Parathyroid adenoma (tissue), 2 donors: ENCODE data around the gene BACE2.

ENCODE experiments used
- H2AFZ ChIP-seq: fragments of 300-600 bp; sonication (generic); one replicate; pipeline ENCODE4 v1.7.0; 2017; ENCODE audit warnings: antibody characterized with exemption, mild to moderate bottlenecking
- H3K27ac ChIP-seq: fragments of 300-600 bp; sonication (generic); one replicate; pipeline ENCODE4 v1.7.0; 2017
- H3K27me3 ChIP-seq: fragments of 300-600 bp; sonication (generic); one replicate; pipeline ENCODE4 v1.7.0; 2017; ENCODE audit warnings: low read length; ENCODE audit not compliant: control insufficient read depth, insufficient read depth
- H3K36me3 ChIP-seq: fragments of 300-600 bp; sonication (generic); one replicate; pipeline ENCODE4 v1.7.0; 2017; ENCODE audit warnings: low read length; ENCODE audit not compliant: control insufficient read depth, insufficient read depth
- H3K4me1 ChIP-seq: fragments of 300-600 bp; sonication (generic); one replicate; pipeline ENCODE4 v1.7.0; 2017; ENCODE audit warnings: control low read depth
- H3K4me2 ChIP-seq: fragments of 300-600 bp; sonication (generic); one replicate; pipeline ENCODE4 v1.7.0; 2017; ENCODE audit warnings: low read length
- H3K4me3 ChIP-seq: fragments of 300-600 bp; sonication (generic); one replicate; pipeline ENCODE4 v1.7.0; 2017; ENCODE audit warnings: low read depth, low read length
- H3K79me2 ChIP-seq: fragments of 300-600 bp; sonication (generic); one replicate; pipeline ENCODE4 v1.7.0; 2017; ENCODE audit warnings: control low read depth
- H3K9ac ChIP-seq: fragments of 300-600 bp; sonication (generic); one replicate; pipeline ENCODE4 v1.7.0; 2017; ENCODE audit warnings: mild to moderate bottlenecking
- H3K9me3 ChIP-seq: fragments of 300-600 bp; sonication (generic); one replicate; pipeline ENCODE4 v1.7.0; 2017; ENCODE audit warnings: low read length; ENCODE audit not compliant: control insufficient read depth
- TF ChIP-seq, protein P1 (sequence below): fragments of 300-600 bp; sonication (generic); IDR thresholded peaks from one replicate; pipeline ENCODE4 v1.7.0; 2017; ENCODE audit warnings: antibody characterized with exemption, mild to moderate bottlenecking
- donor health status: primary hyperparathyroidism.

The BACE2 gene

DNA sequence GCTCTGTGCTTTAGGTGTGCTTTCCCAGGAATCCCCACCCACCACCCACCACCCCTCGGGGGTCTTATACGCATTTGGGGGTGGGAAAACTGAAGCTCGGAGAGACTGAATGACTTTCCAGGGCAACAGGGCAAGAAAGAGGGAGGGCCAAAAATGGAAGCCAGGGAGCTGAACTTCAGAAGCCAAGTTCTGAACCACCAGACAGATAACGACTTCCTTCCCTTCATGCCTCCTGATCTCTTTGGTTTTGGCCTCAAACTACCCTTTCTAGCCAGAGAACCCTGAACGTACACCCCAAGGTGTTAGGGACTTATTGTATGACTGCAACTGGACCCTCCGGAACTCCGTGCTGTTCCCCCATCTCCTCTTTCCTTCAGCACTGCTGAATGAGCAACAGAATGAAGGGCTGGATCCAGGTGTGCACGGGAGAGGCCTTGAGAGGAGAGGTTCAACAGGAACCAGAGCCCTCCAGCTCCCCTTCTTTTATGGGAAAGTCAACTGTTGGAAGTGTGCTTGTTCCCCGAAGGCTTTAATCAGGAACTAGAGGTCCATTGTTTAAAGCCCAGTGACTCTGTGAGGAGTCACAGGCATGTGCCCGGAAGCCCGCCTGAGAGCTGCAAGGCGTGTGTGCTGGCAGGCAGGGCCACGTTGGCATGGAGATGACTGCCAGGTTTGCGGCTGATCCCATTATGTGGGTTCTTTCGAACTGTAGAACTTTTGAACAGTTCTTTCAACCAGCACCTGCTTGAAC is 3.1 kb downstream of the BACE2 start:
- Histone ChIP-seq H3K27ac (no peak overlapping the region), H2AFZ (no peak overlapping the region), H3K4me2 (no peak overlapping the region), H3K36me3 (no peaks in the 10 kb centered on the region), H3K4me3 (no peak overlapping the region), H3K79me2 (peaks cover 6% of the 10 kb centered on the region), H3K4me1 (no peaks in the 10 kb centered on the region), H3K9me3 (no peaks in the 10 kb centered on the region), H3K27me3 (no peaks in the 10 kb centered on the region), H3K9ac (no peak overlapping the region)
- TF ChIP-seq, protein P1, sequence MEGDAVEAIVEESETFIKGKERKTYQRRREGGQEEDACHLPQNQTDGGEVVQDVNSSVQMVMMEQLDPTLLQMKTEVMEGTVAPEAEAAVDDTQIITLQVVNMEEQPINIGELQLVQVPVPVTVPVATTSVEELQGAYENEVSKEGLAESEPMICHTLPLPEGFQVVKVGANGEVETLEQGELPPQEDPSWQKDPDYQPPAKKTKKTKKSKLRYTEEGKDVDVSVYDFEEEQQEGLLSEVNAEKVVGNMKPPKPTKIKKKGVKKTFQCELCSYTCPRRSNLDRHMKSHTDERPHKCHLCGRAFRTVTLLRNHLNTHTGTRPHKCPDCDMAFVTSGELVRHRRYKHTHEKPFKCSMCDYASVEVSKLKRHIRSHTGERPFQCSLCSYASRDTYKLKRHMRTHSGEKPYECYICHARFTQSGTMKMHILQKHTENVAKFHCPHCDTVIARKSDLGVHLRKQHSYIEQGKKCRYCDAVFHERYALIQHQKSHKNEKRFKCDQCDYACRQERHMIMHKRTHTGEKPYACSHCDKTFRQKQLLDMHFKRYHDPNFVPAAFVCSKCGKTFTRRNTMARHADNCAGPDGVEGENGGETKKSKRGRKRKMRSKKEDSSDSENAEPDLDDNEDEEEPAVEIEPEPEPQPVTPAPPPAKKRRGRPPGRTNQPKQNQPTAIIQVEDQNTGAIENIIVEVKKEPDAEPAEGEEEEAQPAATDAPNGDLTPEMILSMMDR, result no peak

GRCh38 chr21:41175080-41175479 is 7.1 kb downstream of the BACE2 start:
- Histone ChIP-seq H2AFZ (no peak overlapping the region), H3K4me2 (no peak overlapping the region), H3K27ac (no peak overlapping the region), H3K9ac (no peak overlapping the region), H3K27me3 (no peaks in the 10 kb centered on the region), H3K4me1 (no peaks in the 10 kb centered on the region), H3K79me2 (peaks cover 6% of the 10 kb centered on the region), H3K9me3 (no peaks in the 10 kb centered on the region), H3K36me3 (no peaks in the 10 kb centered on the region), H3K4me3 (no peak overlapping the region)
- TF ChIP-seq, protein P1, result no peak

- no peak overlapping the region for H3K4me3 ChIP-seq
- no peaks in the 10 kb centered on the region for H3K27me3 ChIP-seq
- no peaks in the 10 kb centered on the region for H3K4me1 ChIP-seq
- H3K4me2 ChIP-seq, result no peak overlapping the region
- no peak overlapping the region for H2AFZ ChIP-seq
- no peak overlapping the region for H3K27ac ChIP-seq
- H3K9me3 ChIP-seq, result no peaks in the 10 kb centered on the region
- no peaks in the 10 kb centered on the region for H3K36me3 ChIP-seq
- H3K79me2 ChIP-seq, result peaks cover 8% of the 10 kb centered on the region
- TF ChIP-seq, protein P1, result no peak
- no peak overlapping the region for H3K9ac ChIP-seq
These were observed 8.9 kb downstream of the BACE2 start for GRCh38 chr21:41176846-41177245.

DNA sequence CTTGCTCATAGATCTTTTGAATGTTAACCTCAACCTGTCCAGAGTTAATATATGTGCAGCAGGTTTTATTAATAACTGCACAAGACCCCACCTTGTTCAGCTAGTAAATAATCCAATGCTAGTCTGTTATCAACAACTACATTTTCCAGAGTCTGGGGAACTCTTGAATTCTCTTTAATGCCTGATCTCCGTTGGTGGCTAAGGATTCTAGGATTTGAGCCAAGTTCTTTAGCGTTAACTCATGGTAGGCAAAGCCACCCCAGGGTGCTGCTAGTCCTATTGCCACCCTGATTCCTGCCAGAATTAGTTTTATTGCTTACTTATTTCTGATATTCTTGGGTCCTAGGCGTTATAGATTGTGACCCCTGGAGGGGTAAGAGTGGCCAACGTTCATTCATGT is 12.8 kb downstream of the BACE2 start:
- TF ChIP-seq, protein P1, result no peak

GRCh38 chr21:41182547-41182946 is 14.6 kb downstream of the BACE2 start:
- H3K9ac ChIP-seq, result no peak overlapping the region
- TF ChIP-seq, protein P1, result no peak
- H3K79me2 ChIP-seq, result peaks cover 3% of the 10 kb centered on the region
- no peak overlapping the region for H3K4me3 ChIP-seq
- no peaks in the 10 kb centered on the region for H3K36me3 ChIP-seq
- H2AFZ ChIP-seq, result no peak overlapping the region
- H3K4me1 ChIP-seq, result no peaks in the 10 kb centered on the region
- H3K27ac ChIP-seq, result no peak overlapping the region
- H3K9me3 ChIP-seq, result no peaks in the 10 kb centered on the region
- no peak overlapping the region for H3K4me2 ChIP-seq
- H3K27me3 ChIP-seq, result no peaks in the 10 kb centered on the region

More for the DNA sequence above, 12.8 kb downstream of the BACE2 start:
- Histone ChIP-seq H3K4me2 (no peak overlapping the region), H3K9me3 (no peaks in the 10 kb centered on the region), H3K4me1 (no peaks in the 10 kb centered on the region), H3K79me2 (peaks cover 3% of the 10 kb centered on the region), H3K27ac (no peak overlapping the region), H3K9ac (no peak overlapping the region), H3K36me3 (no peaks in the 10 kb centered on the region), H3K27me3 (no peaks in the 10 kb centered on the region), H2AFZ (no peak overlapping the region), H3K4me3 (no peak overlapping the region)
